Endothelial cell of umbilical vein (primary cell): ENCODE measurements around the gene KPNA2. TPM values are rescaled to one million over a fixed set of nuclear protein-coding genes. Genes with fewer than 3 reads are reported as not detected.
A peak's percentile ranks its signal among the peaks of the same experiment; 100 is the strongest.

Experiments used
- BruUV-seq: library from RNA; stranded (reverse); fragments of 400-500 nt; replicated peaks from 2 replicates; lab custom pipeline; 2021; lab: Mats Ljungman, UMichigan
- CTCF ChIA-PET: fragments of 300-600, 350-600 bp; sonication (Branson Sonifier 250); formaldehyde crosslinking; loops from one replicate; lab custom pipeline; 2021; ENCODE audit warnings: antibody characterized with exemption, inconsistent platforms; lab: Charles Lee
- POLR2A ChIA-PET: fragments of 300-600, 350-600 bp; sonication (Branson Sonifier 250); formaldehyde crosslinking; loops from one replicate; lab custom pipeline; 2021; ENCODE audit warnings: antibody characterized with exemption, inconsistent platforms; lab: Charles Lee
- DNase-seq: peaks from one replicate; pipeline ENCODE4 v3.0.0-alpha.2; 2011; ENCODE audit warnings: low read depth, low spot score
- FAIRE-seq: peaks from 2 replicates; lab custom pipeline; 2011; peaks lifted over from hg19 to GRCh38; lab: Jason Lieb, UNC
- H2AFZ ChIP-seq: 2 replicates; pipeline ENCODE4 v1.6.0; 2012; ENCODE audit warnings: low read depth, low read length, control low read depth, inconsistent platforms
- H3K27ac ChIP-seq: 2 replicates; pipeline ENCODE4 v1.5.1; 2011; ENCODE audit warnings: low read depth, mild to moderate bottlenecking, control low read depth, low read length, moderate library complexity; ENCODE audit not compliant: insufficient read depth
- H3K27me3 ChIP-seq, 2 experiments: 2 replicates each; pipeline versions ENCODE4 v1.6.0 to v1.6.1; 2011; ENCODE audit warnings: low read length in 2 of 2, mixed read lengths in 1 of 2; ENCODE audit not compliant: control insufficient read depth in 2 of 2, insufficient read depth in 2 of 2
- H3K36me3 ChIP-seq, 2 experiments: 2 replicates in 1 of 2; 3 replicates in 1 of 2; pipeline ENCODE4 v1.5.1; 2011; ENCODE audit warnings: low read length in 2 of 2, mild to moderate bottlenecking in 1 of 2, moderate library complexity in 1 of 2; ENCODE audit not compliant: control insufficient read depth in 2 of 2, insufficient read depth in 2 of 2; ENCODE audit errors: extremely low read depth in 1 of 2
- H3K4me1 ChIP-seq: 3 replicates; pipeline ENCODE4 v1.5.1; 2011; ENCODE audit warnings: mild to moderate bottlenecking, low read length; ENCODE audit not compliant: control insufficient read depth, insufficient read depth; ENCODE audit errors: extremely low read depth
- H3K4me2 ChIP-seq: 2 replicates; pipeline ENCODE4 v1.6.1; 2011; ENCODE audit warnings: low read length, control low read depth, mixed read lengths; ENCODE audit not compliant: insufficient read depth
- H3K4me3 ChIP-seq, 3 experiments: fragments of 200-600 bp in 1 of 3; sonication (generic), shearing (Covaris generic) in 1 of 3; replicated peaks in 1 of 3; 2 replicates each; pipeline ENCODE4 v1.5.1; 2011 to 2016; ENCODE audit warnings: control low read depth in 3 of 3, low read length in 3 of 3, mild to moderate bottlenecking in 2 of 3, inconsistent platforms in 1 of 3, low read depth in 1 of 3, moderate library complexity in 1 of 3; ENCODE audit not compliant: insufficient read depth in 1 of 3
- H3K79me2 ChIP-seq: 2 replicates; pipeline ENCODE4 v1.6.0; 2012; ENCODE audit warnings: low read length, inconsistent platforms; ENCODE audit not compliant: control insufficient read depth, insufficient read depth
- H3K9ac ChIP-seq: replicated peaks from 2 replicates; pipeline ENCODE3; 2011; ENCODE audit warnings: low read length, control low read depth; ENCODE audit not compliant: insufficient read depth; ENCODE audit errors: extremely low read depth
- H3K9me1 ChIP-seq: replicated peaks from 3 replicates; pipeline ENCODE4 v1.6.0; 2011; ENCODE audit warnings: mild to moderate bottlenecking, low read length; ENCODE audit not compliant: control insufficient read depth, insufficient read depth; ENCODE audit errors: extremely low read depth
- H3K9me3 ChIP-seq: replicated peaks from 2 replicates; pipeline ENCODE4 v1.5.1; 2012; ENCODE audit warnings: low read length, inconsistent platforms; ENCODE audit not compliant: control insufficient read depth, insufficient read depth
- H4K20me1 ChIP-seq: replicated peaks from 2 replicates; pipeline ENCODE3; 2011; ENCODE audit warnings: mild to moderate bottlenecking, low read length; ENCODE audit not compliant: control insufficient read depth, insufficient read depth; ENCODE audit errors: extremely low read depth
- CTCF ChIP-seq, 2 donors: IDR thresholded peaks; 1 replicate in 1 of 2; 2 replicates in 1 of 2; pipeline ENCODE4 v1.5.1; 2011; ENCODE audit warnings: low read length in 2 of 2, mild to moderate bottlenecking in 2 of 2, moderate library complexity in 2 of 2, control low read depth in 1 of 2, inconsistent platforms in 1 of 2, low read depth in 1 of 2; ENCODE audit not compliant: insufficient read depth in 1 of 2; ENCODE audit errors: extremely low read depth in 1 of 2
- EZH2 ChIP-seq: IDR thresholded peaks from 2 replicates; pipeline ENCODE4 v1.6.1; 2012; ENCODE audit warnings: borderline replicate concordance, low read depth, mild to moderate bottlenecking, moderate library complexity, low read length, inconsistent platforms; ENCODE audit not compliant: severe bottlenecking
- FOS ChIP-seq: IDR thresholded peaks from 2 replicates; pipeline ENCODE4 v1.6.1; 2011; ENCODE audit warnings: mild to moderate bottlenecking, low read length, moderate library complexity, borderline replicate concordance; ENCODE audit not compliant: insufficient read depth
- GATA2 ChIP-seq: IDR thresholded peaks from 2 replicates; pipeline ENCODE4 v1.7.0; 2011; ENCODE audit warnings: low read depth, mild to moderate bottlenecking, moderate library complexity, mixed read lengths, low read length; ENCODE audit not compliant: insufficient read length, insufficient read depth
- JUN ChIP-seq: IDR thresholded peaks from 2 replicates; pipeline ENCODE4 v1.6.1; 2011; ENCODE audit warnings: borderline replicate concordance, low read depth; ENCODE audit not compliant: insufficient read length, insufficient read depth
- MYC ChIP-seq: IDR thresholded peaks from one replicate; pipeline ENCODE4 v1.6.1; 2011; ENCODE audit warnings: mild to moderate bottlenecking, low read depth, low read length
- POLR2A ChIP-seq: IDR thresholded peaks from 2 replicates; pipeline ENCODE4 v1.6.1; 2012; ENCODE audit warnings: low read depth, mild to moderate bottlenecking, control low read depth, low read length
- POLR2AphosphoS5 ChIP-seq: IDR thresholded peaks from 2 replicates; pipeline ENCODE4 v1.6.1; 2012; ENCODE audit warnings: low read depth, mild to moderate bottlenecking, control low read depth, low read length, moderate library complexity; ENCODE audit not compliant: insufficient read depth
- dilution Hi-C: fragments of 300-500 bp; cut with MboI; formaldehyde crosslinking; loops from one replicate; pipeline ENCODE4 v1.15.0; 2019; ENCODE audit warnings: low sequenced_read_pairs; ENCODE audit not compliant: extremely low pct_ligation_motif_present
- intact Hi-C: fragments of 100-400 bp; cut with micrococcal nuclease; formaldehyde crosslinking; loops from one replicate; pipeline ENCODE4 v1.10.0; 2022
- polyA plus RNA-seq, 4 experiments: library from polyadenylated mRNA; depleted of rRNA in 3 of 4; stranded (reverse) in 3 of 4; unstranded in 1 of 4; fragments of >200 nt; gene quantifications; 2 replicates each; pipeline versions ENCODE4 v1.2.1 to v1.2.3, GENCODE V29; 2011 to 2012; ENCODE audit warnings: missing spikeins in 1 of 4
- total RNA-seq: library from RNA; stranded (reverse); gene quantifications from 2 replicates; pipeline ENCODE4 v1.2.3, GENCODE V29; 2021
- TF ChIP-seq, protein P1 (sequence below): IDR thresholded peaks from 2 replicates; pipeline ENCODE4 v1.6.1; 2011; ENCODE audit not compliant: insufficient read depth, insufficient read length

KPNA2 gene
- total and polyA plus RNA-seq, 2 donors (not counting 3 experiments of a cell fraction or from before 2014, with no cell fraction given): 252 to 382 TPM

- ChIA-PET POLR2A (interaction anchor here (0.6 to 1.8 kb wide), 3 partner anchors 18 to 362 kb away, joined by 3 to 6 read pairs (median 4); no protein-coding TSS in a partner anchor), CTCF (interaction anchor here (0.5 to 2.0 kb wide), 6 partner anchors 16 to 168 kb away, joined by 3 to 8 read pairs (median 4); no protein-coding TSS in a partner anchor)
- H3K4me3 ChIP-seq: peak overlapping the region; percentile 55 to 98 (median 93)
- peaks cover 54% of the 10 kb centered on the region for H3K79me2 ChIP-seq
- dilution Hi-C loops (no loop called here), intact Hi-C loops (no loop called here)
- peak overlapping the region; percentile 79 for H3K27ac ChIP-seq
- FAIRE-seq (peak; percentile 81), DNase-seq (no peak)
- TF ChIP-seq, protein P1, sequence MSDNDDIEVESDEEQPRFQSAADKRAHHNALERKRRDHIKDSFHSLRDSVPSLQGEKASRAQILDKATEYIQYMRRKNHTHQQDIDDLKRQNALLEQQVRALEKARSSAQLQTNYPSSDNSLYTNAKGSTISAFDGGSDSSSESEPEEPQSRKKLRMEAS: no peak
- TF ChIP-seq JUN (no peak), FOS (no peak), POLR2AphosphoS5 (no peak), EZH2 (no peak), POLR2A (no peak), MYC (no peak), CTCF (IDR thresholded peaks at IDR 0.05; ENCODE audit: extremely low read depth in 1 of 2, insufficient read depth in 1 of 2, low read depth in 1 of 2, low read length in 2 of 2) (no peak), GATA2 (no peak)
- no TSS peak for BruUV-seq
- H2AFZ ChIP-seq: no peak overlapping the region
- H3K36me3 ChIP-seq: peaks cover 14 to 19% of the 10 kb centered on the region in 2 experiments
- peak overlapping the region; percentile 94 for H3K9ac ChIP-seq
- H3K9me3 ChIP-seq: no peaks in the 10 kb centered on the region
- H3K27me3 ChIP-seq: no peaks in the 10 kb centered on the region
- H4K20me1 ChIP-seq: no peaks in the 10 kb centered on the region
- no peaks in the 10 kb centered on the region for H3K9me1 ChIP-seq
- H3K4me2 ChIP-seq: peak overlapping the region; percentile 92
- peaks cover 19% of the 10 kb centered on the region for H3K4me1 ChIP-seq
These were observed 991 bp downstream of the KPNA2 start for GRCh38 chr17:68036304-68037147.
